HepG2 (cell line): ENCODE measurements around the gene KAZN. TPM values are rescaled to one million over a fixed set of nuclear protein-coding genes. Genes with fewer than 3 reads are reported as not detected.

Experiments
- FLYWCH1 ChIP-seq: sonication (generic); formaldehyde crosslinking; IDR thresholded peaks from 2 replicates; pipeline ENCODE4 v1.8.1; 2023; ENCODE audit warnings: mild to moderate bottlenecking, missing genetic modification reagents
- FOXM1 ChIP-seq: sonication (generic); formaldehyde crosslinking; IDR thresholded peaks from 2 replicates; pipeline ENCODE4 v1.5.0; 2020; ENCODE audit warnings: missing genetic modification reagents
- MTA1 ChIP-seq: sonication (generic); formaldehyde crosslinking; IDR thresholded peaks from 2 replicates; pipeline ENCODE4 v1.4.0; 2020; ENCODE audit warnings: missing genetic modification reagents, mild to moderate bottlenecking, borderline replicate concordance
- NR2F1 ChIP-seq, 2 experiments: fragments of 450-650 bp in 1 of 2; formaldehyde crosslinking in 1 of 2; IDR thresholded peaks; 2 replicates each; pipeline versions ENCODE4 v1.5.0 to v1.6.1; 2016 to 2020; ENCODE audit warnings: mild to moderate bottlenecking in 1 of 2, missing compliant biosample characterization in 1 of 2, missing genetic modification reagents in 1 of 2, moderate library complexity in 1 of 2
- PHB2 ChIP-seq: fragments of 450-650 bp; IDR thresholded peaks from 2 replicates; pipeline ENCODE4 v1.6.1; 2018; ENCODE audit not compliant: partially characterized antibody
- REST ChIP-seq, 2 experiments: IDR thresholded peaks; 2 replicates each; pipeline ENCODE4 v1.6.1; 2011 to 2012; ENCODE audit warnings: low read length in 2 of 2, borderline replicate concordance in 1 of 2, low read depth in 1 of 2, mild to moderate bottlenecking in 1 of 2, moderate library complexity in 1 of 2
- REXO4 ChIP-seq: sonication (generic); formaldehyde crosslinking; IDR thresholded peaks from 2 replicates; pipeline ENCODE4 v1.8.0; 2022; ENCODE audit warnings: missing genetic modification reagents, mild to moderate bottlenecking, borderline replicate concordance
- SNAPC5 ChIP-seq: sonication (generic); formaldehyde crosslinking; IDR thresholded peaks from 2 replicates; pipeline ENCODE4 v1.8.1; 2023; ENCODE audit warnings: mild to moderate bottlenecking, missing genetic modification reagents, borderline replicate concordance
- SNRNP70 ChIP-seq: fragments of 200-400 bp; formaldehyde crosslinking; IDR thresholded peaks from 2 replicates; pipeline ENCODE4 v1.6.1; 2017; ENCODE audit warnings: mild to moderate bottlenecking, low read depth, low read length, moderate library complexity
- SP5 ChIP-seq: IDR thresholded peaks from 2 replicates; pipeline ENCODE4 v1.6.1; 2016; ENCODE audit warnings: low read depth, borderline replicate concordance
- SSRP1 ChIP-seq: IDR thresholded peaks from 2 replicates; pipeline ENCODE4 v1.6.1; 2016; ENCODE audit warnings: control low read depth
- STAG1 ChIP-seq: sonication (generic); formaldehyde crosslinking; IDR thresholded peaks from 2 replicates; pipeline ENCODE4 v1.4.0; 2020; ENCODE audit warnings: missing genetic modification reagents
- YEATS2 ChIP-seq: sonication (generic); formaldehyde crosslinking; IDR thresholded peaks from 2 replicates; pipeline ENCODE4 v1.4.0; 2020; ENCODE audit warnings: missing genetic modification reagents, borderline replicate concordance
- ZNF143 ChIP-seq: sonication (generic); formaldehyde crosslinking; IDR thresholded peaks from 2 replicates; pipeline ENCODE4 v1.4.0; 2020; ENCODE audit warnings: missing genetic modification reagents
- ZNF441 ChIP-seq: sonication (generic); formaldehyde crosslinking; IDR thresholded peaks from 2 replicates; pipeline ENCODE4 v1.7.0; 2021; ENCODE audit warnings: missing genetic modification reagents, borderline replicate concordance
- ZNF572 ChIP-seq: sonication (generic); formaldehyde crosslinking; IDR thresholded peaks from 2 replicates; pipeline ENCODE4 v1.5.1; 2020; ENCODE audit warnings: mild to moderate bottlenecking, missing genetic modification reagents
- ZNF577 ChIP-seq: sonication (generic); formaldehyde crosslinking; IDR thresholded peaks from 2 replicates; pipeline ENCODE4 v1.4.0; 2020; ENCODE audit warnings: mild to moderate bottlenecking, low read depth, missing genetic modification reagents, borderline replicate concordance
- ZNF598 ChIP-seq: sonication (generic); formaldehyde crosslinking; IDR thresholded peaks from 2 replicates; pipeline ENCODE4 v1.5.1; 2020; ENCODE audit warnings: mild to moderate bottlenecking, missing genetic modification reagents, borderline replicate concordance
- ZNF678 ChIP-seq: sonication (generic); formaldehyde crosslinking; IDR thresholded peaks from 2 replicates; pipeline ENCODE4 v1.4.0; 2020; ENCODE audit warnings: mild to moderate bottlenecking, missing genetic modification reagents
- ZSCAN29 ChIP-seq: sonication (generic); formaldehyde crosslinking; conservative IDR thresholded peaks from 2 replicates; pipeline ENCODE4 v1.4.0; 2020; ENCODE audit warnings: mild to moderate bottlenecking, missing genetic modification reagents
- polyA plus RNA-seq, 8 experiments: library from polyadenylated mRNA; depleted of rRNA in 3 of 8; stranded (reverse) in 7 of 8; unstranded in 1 of 8; fragments of >200 nt; fragmentation: Illumina TruSeq in 4 of 8; extraction: Trizol in 4 of 8; gene quantifications; 2 replicates each; pipeline versions ENCODE4 v1.2.1 to v1.2.3, GENCODE V29; 2011 to 2016; ENCODE audit warnings: low read depth in 4 of 8, missing spikeins in 1 of 8, mixed read lengths in 1 of 8; ENCODE audit not compliant: insufficient read depth in 1 of 8
- total RNA-seq, 5 experiments: library from RNA; depleted of rRNA; stranded (reverse); fragments of >200 nt; fragmentation: Illumina TruSeq; extraction: Trizol; gene quantifications; 2 replicates each; pipeline ENCODE4 v1.2.3, GENCODE V29; 2016; ENCODE audit warnings: low read depth in 1 of 5
- TF ChIP-seq, protein P1 (sequence below): sonication (generic); formaldehyde crosslinking; IDR thresholded peaks from 2 replicates; pipeline ENCODE4 v1.4.0; 2020; ENCODE audit warnings: missing genetic modification reagents
- TF ChIP-seq, protein P2 (sequence below): sonication (generic); formaldehyde crosslinking; IDR thresholded peaks from 2 replicates; pipeline ENCODE4 v1.4.0; 2020; ENCODE audit warnings: missing genetic modification reagents
- TF ChIP-seq, protein P3 (sequence below): sonication (generic); formaldehyde crosslinking; IDR thresholded peaks from 2 replicates; pipeline ENCODE4 v1.4.0; 2020; ENCODE audit warnings: low read depth, mild to moderate bottlenecking, missing genetic modification reagents

The KAZN gene
- total and polyA plus RNA-seq, 2 of the 13 experiments (the other 11 are each of a cell fraction or from before 2014, with no cell fraction given) = 10.4 to 13.5 TPM

DNA sequence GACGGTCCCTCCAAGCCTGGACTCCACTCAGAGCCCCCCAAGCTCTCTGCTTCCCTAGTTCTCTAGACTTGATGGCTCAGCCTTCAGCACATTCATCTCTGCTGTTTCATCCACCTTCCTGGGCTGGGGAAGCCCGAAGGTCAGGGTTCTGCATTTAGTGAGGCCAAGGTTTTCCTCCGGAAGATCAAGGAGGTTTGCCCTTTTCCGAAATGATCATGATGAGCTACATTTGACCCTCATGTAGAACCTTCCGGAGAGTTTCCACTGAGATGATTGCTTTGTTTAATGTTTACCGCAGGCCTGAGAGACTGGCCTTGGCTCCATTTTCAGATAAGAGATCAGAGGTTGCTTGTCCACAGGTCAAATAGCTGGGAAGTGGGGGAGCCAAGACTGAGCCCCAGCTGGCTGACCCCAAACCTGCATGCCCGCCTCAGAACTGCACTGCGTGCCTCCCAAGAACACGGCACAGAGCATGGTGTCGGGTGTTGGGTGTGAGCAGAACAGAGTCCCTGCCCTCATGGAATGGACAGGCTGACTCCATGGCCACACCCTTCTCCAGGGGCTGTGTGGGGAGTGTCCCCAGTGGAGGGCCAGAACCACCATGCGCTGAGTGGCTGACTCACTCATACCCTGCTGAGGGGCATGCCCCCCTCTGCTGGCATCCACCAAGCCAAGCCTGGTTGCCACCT is 354.3 kb downstream of the KAZN start (continued):
- TF ChIP-seq REST (IDR thresholded peaks at IDR 0.05; ENCODE audit: borderline replicate concordance in 1 of 2, low read depth in 1 of 2, low read length in 2 of 2) = peak in 1 of 2 experiments; percentile 4; a peak in 1 of 4 replicates
- TF ChIP-seq, protein P1, sequence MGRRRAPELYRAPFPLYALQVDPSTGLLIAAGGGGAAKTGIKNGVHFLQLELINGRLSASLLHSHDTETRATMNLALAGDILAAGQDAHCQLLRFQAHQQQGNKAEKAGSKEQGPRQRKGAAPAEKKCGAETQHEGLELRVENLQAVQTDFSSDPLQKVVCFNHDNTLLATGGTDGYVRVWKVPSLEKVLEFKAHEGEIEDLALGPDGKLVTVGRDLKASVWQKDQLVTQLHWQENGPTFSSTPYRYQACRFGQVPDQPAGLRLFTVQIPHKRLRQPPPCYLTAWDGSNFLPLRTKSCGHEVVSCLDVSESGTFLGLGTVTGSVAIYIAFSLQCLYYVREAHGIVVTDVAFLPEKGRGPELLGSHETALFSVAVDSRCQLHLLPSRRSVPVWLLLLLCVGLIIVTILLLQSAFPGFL (CRISPR knock-in tag) = no peak
- no peak for TF ChIP-seq PHB2
- peak; percentile 86 to 92 for TF ChIP-seq NR2F1 (CRISPR knock-in tag; IDR thresholded peaks at IDR 0.05)
- TF ChIP-seq FLYWCH1 (CRISPR knock-in tag) = no peak
- TF ChIP-seq STAG1 = 0 out of 2 replicates have a peak, but pooled peaks have one; percentile 7
- TF ChIP-seq SP5 (CRISPR knock-in tag) = peak; percentile 68
- TF ChIP-seq, protein P2, sequence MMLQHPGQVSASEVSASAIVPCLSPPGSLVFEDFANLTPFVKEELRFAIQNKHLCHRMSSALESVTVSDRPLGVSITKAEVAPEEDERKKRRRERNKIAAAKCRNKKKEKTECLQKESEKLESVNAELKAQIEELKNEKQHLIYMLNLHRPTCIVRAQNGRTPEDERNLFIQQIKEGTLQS (CRISPR knock-in tag) = no peak; the same call in none of the 2 replicates
- 0 out of 2 replicates have a peak, but pooled peaks have one; percentile 40 for TF ChIP-seq ZNF572 (CRISPR knock-in tag)
- no peak for TF ChIP-seq SSRP1
- TF ChIP-seq ZNF143 = peak; percentile 65; the same call in 1 of the 2 replicates
- peak; percentile 43; the same call in 1 of the 2 replicates for TF ChIP-seq YEATS2 (CRISPR knock-in tag)
- TF ChIP-seq SNAPC5 (CRISPR knock-in tag) = no peak
- peak; percentile 99; the same call in 1 of the 2 replicates for TF ChIP-seq MTA1 (CRISPR knock-in tag)
- TF ChIP-seq, protein P3, sequence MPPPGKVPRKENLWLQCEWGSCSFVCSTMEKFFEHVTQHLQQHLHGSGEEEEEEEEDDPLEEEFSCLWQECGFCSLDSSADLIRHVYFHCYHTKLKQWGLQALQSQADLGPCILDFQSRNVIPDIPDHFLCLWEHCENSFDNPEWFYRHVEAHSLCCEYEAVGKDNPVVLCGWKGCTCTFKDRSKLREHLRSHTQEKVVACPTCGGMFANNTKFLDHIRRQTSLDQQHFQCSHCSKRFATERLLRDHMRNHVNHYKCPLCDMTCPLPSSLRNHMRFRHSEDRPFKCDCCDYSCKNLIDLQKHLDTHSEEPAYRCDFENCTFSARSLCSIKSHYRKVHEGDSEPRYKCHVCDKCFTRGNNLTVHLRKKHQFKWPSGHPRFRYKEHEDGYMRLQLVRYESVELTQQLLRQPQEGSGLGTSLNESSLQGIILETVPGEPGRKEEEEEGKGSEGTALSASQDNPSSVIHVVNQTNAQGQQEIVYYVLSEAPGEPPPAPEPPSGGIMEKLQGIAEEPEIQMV (CRISPR knock-in tag) = peak; percentile 79; the same call in 1 of the 2 replicates
- peak; percentile 94 for TF ChIP-seq ZNF441 (CRISPR knock-in tag)
- TF ChIP-seq ZSCAN29 (CRISPR knock-in tag) = 0 out of 2 replicates have a peak, but pooled peaks have one; percentile 28
- no peak for TF ChIP-seq FOXM1
- no peak for TF ChIP-seq ZNF577 (CRISPR knock-in tag)
- TF ChIP-seq ZNF598 = no peak; the same call in 1 of the 2 replicates
- no peak for TF ChIP-seq REXO4
- TF ChIP-seq ZNF678 (CRISPR knock-in tag) = no peak
- no peak for TF ChIP-seq SNRNP70
